Neural crest cell (in vitro differentiated cells): ENCODE measurements around the gene ASMTL. TPM values are rescaled to one million over a fixed set of nuclear protein-coding genes. Genes with fewer than 3 reads are reported as not detected.
"Not testable (repeated sequence)": the region's sequence is repeated elsewhere in the genome, so short reads cannot be mapped to it uniquely, and the experiment has no call there.

Experiments
- DNase-seq: peaks from one replicate; pipeline ENCODE4 v3.0.0; 2021; ENCODE audit warnings: low read depth, mixed read lengths, low spot score
- H3K27ac Mint-ChIP-seq: one replicate; pipeline ENCODE4 v1.8.0; 2021; ENCODE audit warnings: mild to moderate bottlenecking, mixed read lengths; ENCODE audit not compliant: unreplicated experiment
- H3K27me3 Mint-ChIP-seq: 2 replicates; pipeline ENCODE4 v1.8.0; 2021; ENCODE audit warnings: low read depth, mild to moderate bottlenecking, mixed read lengths
- H3K36me3 Mint-ChIP-seq: 2 replicates; pipeline ENCODE4 v1.8.0; 2021; ENCODE audit warnings: low read depth, mild to moderate bottlenecking, mixed read lengths
- H3K4me1 Mint-ChIP-seq: 2 replicates; pipeline ENCODE4 v1.8.0; 2021; ENCODE audit warnings: mixed read lengths
- H3K4me3 Mint-ChIP-seq: one replicate; pipeline ENCODE4 v1.8.0; 2021; ENCODE audit warnings: mild to moderate bottlenecking, mixed read lengths
- H3K9me3 Mint-ChIP-seq: 2 replicates; pipeline ENCODE4 v1.8.0; 2021; ENCODE audit warnings: mixed read lengths
- CTCF ChIP-seq: fragments of 200-600 bp; sonication (generic); conservative IDR thresholded peaks from 2 replicates; pipeline ENCODE4 v1.5.0; 2021; ENCODE audit warnings: antibody characterized with exemption, mild to moderate bottlenecking
- total RNA-seq: library from RNA; stranded (reverse); gene quantifications from 2 replicates; pipeline ENCODE4 v1.2.1, GENCODE V29; 2021

Gene ASMTL
- total RNA-seq, 1 donor from 2014 or later = 37.4 TPM

- no peak for DNase-seq
- Mint-ChIP-seq H3K4me3 (no peak overlapping the region), H3K4me1 (peaks cover 4% of the 10 kb centered on the region), H3K27me3 (peaks cover 3% of the 10 kb centered on the region), H3K36me3 (peaks cover 3% of the 10 kb centered on the region), H3K27ac (no peak overlapping the region), H3K9me3 (peaks cover 8% of the 10 kb centered on the region)
- no peak for TF ChIP-seq CTCF
These were observed 40.7 kb upstream of the ASMTL start for GRCh38 chrX:1493412-1493811.

- Mint-ChIP-seq H3K27me3 (peaks cover 3% of the 10 kb centered on the region), H3K4me1 (peaks cover 4% of the 10 kb centered on the region)
These were observed 39.8 kb upstream of the ASMTL start for GRCh38 chrX:1492421-1493012.

GRCh38 chrX:1491851-1492349 lies 39.2 kb upstream of the ASMTL start:
- no peak for TF ChIP-seq CTCF
- DNase-seq = peak; percentile 34

More at GRCh38 chrX:1492421-1493012, 39.8 kb upstream of the ASMTL start:
- H3K36me3 Mint-ChIP-seq = peaks cover 3% of the 10 kb centered on the region
- TF ChIP-seq CTCF = no peak
- peaks cover 8% of the 10 kb centered on the region for H3K9me3 Mint-ChIP-seq
- no peak overlapping the region for H3K27ac Mint-ChIP-seq
- no peak for DNase-seq
- H3K4me3 Mint-ChIP-seq = no peak overlapping the region

DNA sequence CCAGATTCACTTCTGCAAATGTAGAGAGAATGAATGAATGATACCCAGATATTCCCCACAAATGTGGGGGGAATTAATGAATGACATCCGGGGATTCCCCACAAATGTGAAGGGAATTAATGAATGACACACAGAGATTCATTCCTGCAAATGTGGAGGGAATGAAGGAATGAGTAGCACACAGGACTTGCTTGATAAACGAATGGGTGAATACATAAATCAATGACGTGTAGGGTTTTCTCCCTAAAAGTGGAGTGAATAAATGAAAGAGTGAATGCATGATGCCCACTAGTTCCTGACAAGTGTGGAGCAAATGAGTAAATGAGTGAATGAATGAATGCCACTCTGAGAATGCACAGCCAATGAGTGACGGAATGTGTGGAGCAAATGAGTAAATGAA lies 38.5 kb upstream of the ASMTL start:
- not testable (repeated sequence) for H3K9me3 Mint-ChIP-seq, DNase-seq, H3K36me3 Mint-ChIP-seq, H3K4me3 Mint-ChIP-seq, H3K27ac Mint-ChIP-seq, H3K27me3 Mint-ChIP-seq
- H3K4me1 Mint-ChIP-seq = peaks cover 11% of the 10 kb centered on the region

More at GRCh38 chrX:1491851-1492349, 39.2 kb upstream of the ASMTL start:
- Mint-ChIP-seq H3K36me3 (peaks cover 3% of the 10 kb centered on the region), H3K9me3 (peaks cover 8% of the 10 kb centered on the region), H3K4me1 (peaks cover 8% of the 10 kb centered on the region), H3K27ac (no peak overlapping the region), H3K4me3 (peak overlapping the region; percentile 77), H3K27me3 (peaks cover 3% of the 10 kb centered on the region)

GRCh38 chrX:1490723-1491122 lies 38.0 kb upstream of the ASMTL start:
- peaks cover 13% of the 10 kb centered on the region for H3K4me1 Mint-ChIP-seq
- not testable (repeated sequence) for H3K27me3 Mint-ChIP-seq, DNase-seq, H3K36me3 Mint-ChIP-seq, H3K4me3 Mint-ChIP-seq, H3K9me3 Mint-ChIP-seq, H3K27ac Mint-ChIP-seq

GRCh38 chrX:1489354-1489753 lies 36.6 kb upstream of the ASMTL start:
- H3K4me1 Mint-ChIP-seq = peaks cover 13% of the 10 kb centered on the region
- H3K27me3 Mint-ChIP-seq, H3K36me3 Mint-ChIP-seq, DNase-seq, H3K9me3 Mint-ChIP-seq, H3K4me3 Mint-ChIP-seq, H3K27ac Mint-ChIP-seq: not testable (repeated sequence)

GRCh38 chrX:1488745-1489144 lies 36.0 kb upstream of the ASMTL start:
- no peak for DNase-seq
- Mint-ChIP-seq H3K36me3 (peaks cover 3% of the 10 kb centered on the region), H3K4me3 (no peak overlapping the region), H3K9me3 (peaks cover 8% of the 10 kb centered on the region), H3K27ac (no peak overlapping the region), H3K27me3 (peaks cover 3% of the 10 kb centered on the region), H3K4me1 (peaks cover 13% of the 10 kb centered on the region)
- TF ChIP-seq CTCF = no peak
